Prostate gland (tissue), 2 donors: Measurements from ENCODE around the gene IKBKG.

ENCODE experiments used
- CTCF ChIP-seq, 4 experiments: fragments of 200-600 bp in 2 of 4; fragments of 450-650 bp in 2 of 4; sonication (generic) in 2 of 4; IDR thresholded peaks; 1 replicate in 3 of 4; 2 replicates in 1 of 4; pipeline ENCODE4 v1.5.1; 2016 to 2019; ENCODE audit warnings: antibody characterized with exemption in 4 of 4, mild to moderate bottlenecking in 2 of 4, moderate library complexity in 2 of 4
- POLR2A ChIP-seq: fragments of 450-650 bp; IDR thresholded peaks from one replicate; pipeline ENCODE4 v1.6.1; 2016; ENCODE audit warnings: antibody characterized with exemption, mild to moderate bottlenecking
- POLR2AphosphoS5 ChIP-seq: sonication (generic); formaldehyde crosslinking; IDR thresholded peaks from one replicate; pipeline ENCODE4 v1.6.1; 2017; ENCODE audit warnings: antibody characterized with exemption

GRCh38 chrX:154508384-154508745 is 39.1 kb upstream of the IKBKG start:
- TF ChIP-seq POLR2A (no peak), POLR2AphosphoS5 (no peak), CTCF (IDR thresholded peaks at IDR 0.05) (no peak)
